SK-MEL-5 (cell line): ENCODE data around the gene HECTD4. TPM values are rescaled to one million over a fixed set of nuclear protein-coding genes. Genes with fewer than 3 reads are reported as not detected.
"Not testable (repeated sequence)": the region's sequence is repeated elsewhere in the genome, so short reads cannot be mapped to it uniquely, and the experiment has no call there.

Source experiments
- DNase-seq: peaks from one replicate; pipeline ENCODE4 v3.0.0-alpha.2; 2016; ENCODE audit warnings: low read depth, low spot score
- in situ Hi-C: cut with HindIII; loops from 2 replicates; pipeline ENCODE4 v1.10.0; 2016; ENCODE audit warnings: low sequenced_read_pairs, high pct_unique_total_duplicates, low pct_unique_long_range_greater_than_20kb
- total RNA-seq: library from RNA; depleted of rRNA; stranded (reverse); fragments of >200 nt; shearing (Covaris generic); gene quantifications from 2 replicates; pipeline ENCODE4 v1.2.3, GENCODE V29; 2014

HECTD4 gene
- total RNA-seq, 1 experiment from 2014 or later, result 8.4 TPM

- no peak for DNase-seq
- in situ Hi-C loops, result no loop called here
Observed at GRCh38 chr12:112370199-112370598, 12.0 kb downstream of the HECTD4 start.

GRCh38 chr12:112368856-112369255 lies 13.4 kb downstream of the HECTD4 start:
- in situ Hi-C loops, result no loop called here
- no peak for DNase-seq

GRCh38 chr12:112367965-112368364 lies 14.3 kb downstream of the HECTD4 start:
- no peak for DNase-seq
- in situ Hi-C loops, result no loop called here

- in situ Hi-C loops, result no loop called here
Observed at GRCh38 chr12:112362310-112362709, 19.9 kb downstream of the HECTD4 start.

GRCh38 chr12:112361271-112361670 lies 21.0 kb downstream of the HECTD4 start:
- in situ Hi-C loops, result no loop called here
- no peak for DNase-seq

More at GRCh38 chr12:112362310-112362709, 19.9 kb downstream of the HECTD4 start:
- no peak for DNase-seq

- in situ Hi-C loops, result no loop called here
Observed at GRCh38 chr12:112359290-112359689, 22.9 kb downstream of the HECTD4 start.

GRCh38 chr12:112357214-112357613 lies 25.0 kb downstream of the HECTD4 start:
- in situ Hi-C loops, result no loop called here
- DNase-seq, result no peak

More at GRCh38 chr12:112359290-112359689, 22.9 kb downstream of the HECTD4 start:
- DNase-seq, result no peak

GRCh38 chr12:112354399-112354798 lies 27.8 kb downstream of the HECTD4 start:
- in situ Hi-C loops, result no loop called here
- no peak for DNase-seq

- DNase-seq, result no peak
- in situ Hi-C loops, result no loop called here
Observed at GRCh38 chr12:112353393-112353792, 28.8 kb downstream of the HECTD4 start.

- in situ Hi-C loops, result no loop called here
- no peak for DNase-seq
Observed at GRCh38 chr12:112352921-112353320, 29.3 kb downstream of the HECTD4 start.

GRCh38 chr12:112350593-112351592 lies 31.3 kb downstream of the HECTD4 start:
- no peak for DNase-seq
- in situ Hi-C loops, result no loop called here

- no peak for DNase-seq
- in situ Hi-C loops, result no loop called here
Observed at GRCh38 chr12:112349431-112349830, 32.8 kb downstream of the HECTD4 start.

- in situ Hi-C loops, DNase-seq: not testable (repeated sequence)
Observed at GRCh38 chr12:112348926-112349325, 33.3 kb downstream of the HECTD4 start.

GRCh38 chr12:112347581-112347982 lies 34.6 kb downstream of the HECTD4 start:
- no peak for DNase-seq
- in situ Hi-C loops, result no loop called here

- DNase-seq, result no peak
- in situ Hi-C loops, result no loop called here
Observed at GRCh38 chr12:112346194-112346593, 36.0 kb downstream of the HECTD4 start.

GRCh38 chr12:112344220-112344619 lies 38.0 kb downstream of the HECTD4 start:
- in situ Hi-C loops, result no loop called here
- DNase-seq, result no peak

GRCh38 chr12:112342587-112342986 lies 39.6 kb downstream of the HECTD4 start:
- in situ Hi-C loops, result no loop called here
- no peak for DNase-seq

GRCh38 chr12:112341046-112341825 lies 41.0 kb downstream of the HECTD4 start:
- in situ Hi-C loops, result no loop called here
- DNase-seq, result no peak
